ENCODE data around the gene ANOS1. TPM values are rescaled to one million over a fixed set of nuclear protein-coding genes. Genes with fewer than 3 reads are reported as not detected.

Gene ANOS1
- polyA plus RNA-seq, 2 of the 4 experiments (the other 2 are of a cell fraction): 0.04 TPM; not detected in 1

DNA sequence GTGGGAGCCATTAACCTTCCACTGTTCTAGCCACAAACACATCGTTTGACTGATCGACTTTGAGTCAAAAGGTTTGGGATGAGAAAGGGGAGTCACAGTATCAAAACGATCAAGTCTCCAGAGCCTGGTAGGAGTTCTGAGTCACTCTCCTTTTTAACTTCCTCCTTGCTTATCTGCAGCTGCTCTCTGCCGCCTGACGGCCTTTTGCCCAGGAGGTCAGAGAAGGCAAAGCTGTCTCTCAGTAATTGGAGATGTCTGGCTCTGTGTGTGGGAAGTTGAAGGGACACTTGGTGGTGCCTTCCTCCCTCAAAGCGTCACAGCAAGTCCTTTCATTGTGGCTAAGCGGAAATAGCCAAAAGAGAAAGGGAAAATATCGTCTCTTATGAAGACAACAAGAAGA, 63.1 kb downstream of the ANOS1 start:
- WGBS (ENCODE audit: missing lambda C conversion rate): 1% methylated on average over 8 of the region's 8 CpGs
- DNase-seq (ENCODE audit: low read depth in 1 of 2, low spot score in 1 of 2) (no peak), FAIRE-seq (no peak), ATAC-seq (no peak)
- POLR2A ChIA-PET: no interaction called here
- Histone ChIP-seq H3K4me3 (no peak overlapping the region), H3K27ac (no peak overlapping the region), H3K9me3 (no peaks in the 10 kb centered on the region), H3K4me1 (no peaks in the 10 kb centered on the region), H3K4me2 (no peak overlapping the region)
- TF ChIP-seq, protein P1, sequence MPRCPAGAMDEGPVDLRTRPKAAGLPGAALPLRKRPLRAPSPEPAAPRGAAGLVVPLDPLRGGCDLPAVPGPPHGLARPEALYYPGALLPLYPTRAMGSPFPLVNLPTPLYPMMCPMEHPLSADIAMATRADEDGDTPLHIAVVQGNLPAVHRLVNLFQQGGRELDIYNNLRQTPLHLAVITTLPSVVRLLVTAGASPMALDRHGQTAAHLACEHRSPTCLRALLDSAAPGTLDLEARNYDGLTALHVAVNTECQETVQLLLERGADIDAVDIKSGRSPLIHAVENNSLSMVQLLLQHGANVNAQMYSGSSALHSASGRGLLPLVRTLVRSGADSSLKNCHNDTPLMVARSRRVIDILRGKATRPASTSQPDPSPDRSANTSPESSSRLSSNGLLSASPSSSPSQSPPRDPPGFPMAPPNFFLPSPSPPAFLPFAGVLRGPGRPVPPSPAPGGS (IDR thresholded peaks at IDR 0.05): no peak
- TF ChIP-seq BHLHE40 (IDR thresholded peaks at IDR 0.05; ENCODE audit: low read depth, low read length): no peak
- TF ChIP-seq CHD4 (IDR thresholded peaks at IDR 0.05; ENCODE audit: borderline replicate concordance): no peak
- TF ChIP-seq POLR2AphosphoS2 (conservative IDR thresholded peaks at IDR 0.05; ENCODE audit: low read length): no peak
- no peak for TF ChIP-seq EP300 (IDR thresholded peaks at IDR 0.05)
- TF ChIP-seq, protein P2, sequence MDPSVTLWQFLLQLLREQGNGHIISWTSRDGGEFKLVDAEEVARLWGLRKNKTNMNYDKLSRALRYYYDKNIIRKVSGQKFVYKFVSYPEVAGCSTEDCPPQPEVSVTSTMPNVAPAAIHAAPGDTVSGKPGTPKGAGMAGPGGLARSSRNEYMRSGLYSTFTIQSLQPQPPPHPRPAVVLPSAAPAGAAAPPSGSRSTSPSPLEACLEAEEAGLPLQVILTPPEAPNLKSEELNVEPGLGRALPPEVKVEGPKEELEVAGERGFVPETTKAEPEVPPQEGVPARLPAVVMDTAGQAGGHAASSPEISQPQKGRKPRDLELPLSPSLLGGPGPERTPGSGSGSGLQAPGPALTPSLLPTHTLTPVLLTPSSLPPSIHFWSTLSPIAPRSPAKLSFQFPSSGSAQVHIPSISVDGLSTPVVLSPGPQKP (IDR thresholded peaks at IDR 0.05; ENCODE audit: low read depth, low read length): no peak
- TF ChIP-seq FOSL2 (IDR thresholded peaks at IDR 0.05): no peak
- TF ChIP-seq FOSL2 (CRISPR knock-in tag; IDR thresholded peaks at IDR 0.05): no peak
- TF ChIP-seq FOSB (CRISPR knock-in tag; IDR thresholded peaks at IDR 0.05): no peak
- no peak for TF ChIP-seq KDM5A (IDR thresholded peaks at IDR 0.05)
- no peak for TF ChIP-seq CBX8 (IDR thresholded peaks at IDR 0.05)
- TF ChIP-seq MAZ (IDR thresholded peaks at IDR 0.05; ENCODE audit: borderline replicate concordance, low read depth, low read length): no peak
- no peak for TF ChIP-seq MYC (IDR thresholded peaks at IDR 0.05; ENCODE audit: borderline replicate concordance, low read length)
- TF ChIP-seq KDM1A (IDR thresholded peaks at IDR 0.05; ENCODE audit: low read depth): no peak
- TF ChIP-seq RARB (CRISPR knock-in tag; IDR thresholded peaks at IDR 0.05): no peak
- no peak for TF ChIP-seq HOXA7 (CRISPR knock-in tag; IDR thresholded peaks at IDR 0.05)
- CTCF ChIA-PET: no interaction called here

DNA sequence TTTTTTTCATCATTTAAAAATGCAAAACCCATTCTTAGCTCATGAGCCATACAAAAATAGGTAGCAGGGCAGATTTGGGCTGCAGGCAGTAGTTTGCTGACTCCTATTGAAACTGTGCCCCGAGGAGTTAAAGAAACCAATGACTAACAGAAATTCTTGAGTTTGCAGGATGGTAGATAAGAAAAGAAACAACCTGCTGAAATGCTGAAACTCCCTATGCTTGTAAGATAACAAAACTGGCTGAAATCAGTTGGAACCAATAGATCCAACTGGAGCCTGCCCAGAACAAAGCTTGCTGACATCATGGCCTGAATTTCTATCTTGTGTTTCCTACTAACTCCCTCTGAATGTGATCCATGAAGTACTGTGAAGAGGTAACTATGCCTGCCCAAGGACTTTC, 68.6 kb downstream of the ANOS1 start:
- ChIA-PET CTCF (no interaction called here), POLR2A (no interaction called here)
- no peaks in the 10 kb centered on the region for H3K4me1 ChIP-seq
- DNase-seq (ENCODE audit: low read depth in 1 of 2, low spot score in 1 of 2) (no peak), ATAC-seq (no peak), FAIRE-seq (no peak)
- H3K4me3 ChIP-seq: no peak overlapping the region
- WGBS (ENCODE audit: missing lambda C conversion rate): 0% methylated on average over 1 of the region's 1 CpG
- H3K9me3 ChIP-seq: no peaks in the 10 kb centered on the region
- H3K4me2 ChIP-seq: no peak overlapping the region
- TF ChIP-seq JUN (IDR thresholded peaks at IDR 0.05) (no peak), SMC3 (IDR thresholded peaks at IDR 0.05) (no peak), EHF (CRISPR knock-in tag; IDR thresholded peaks at IDR 0.05) (no peak), MAZ (IDR thresholded peaks at IDR 0.05; ENCODE audit: borderline replicate concordance, low read depth, low read length) (no peak), ZSCAN20 (CRISPR knock-in tag; IDR thresholded peaks at IDR 0.05) (no peak), KDM5A (IDR thresholded peaks at IDR 0.05) (no peak)
- TF ChIP-seq, protein P3, sequence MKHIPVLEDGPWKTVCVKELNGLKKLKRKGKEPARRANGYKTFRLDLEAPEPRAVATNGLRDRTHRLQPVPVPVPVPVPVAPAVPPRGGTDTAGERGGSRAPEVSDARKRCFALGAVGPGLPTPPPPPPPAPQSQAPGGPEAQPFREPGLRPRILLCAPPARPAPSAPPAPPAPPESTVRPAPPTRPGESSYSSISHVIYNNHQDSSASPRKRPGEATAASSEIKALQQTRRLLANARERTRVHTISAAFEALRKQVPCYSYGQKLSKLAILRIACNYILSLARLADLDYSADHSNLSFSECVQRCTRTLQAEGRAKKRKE (CRISPR knock-in tag; IDR thresholded peaks at IDR 0.05; ENCODE audit: low read depth): no peak
- no peak overlapping the region for H3K27ac ChIP-seq

DNA sequence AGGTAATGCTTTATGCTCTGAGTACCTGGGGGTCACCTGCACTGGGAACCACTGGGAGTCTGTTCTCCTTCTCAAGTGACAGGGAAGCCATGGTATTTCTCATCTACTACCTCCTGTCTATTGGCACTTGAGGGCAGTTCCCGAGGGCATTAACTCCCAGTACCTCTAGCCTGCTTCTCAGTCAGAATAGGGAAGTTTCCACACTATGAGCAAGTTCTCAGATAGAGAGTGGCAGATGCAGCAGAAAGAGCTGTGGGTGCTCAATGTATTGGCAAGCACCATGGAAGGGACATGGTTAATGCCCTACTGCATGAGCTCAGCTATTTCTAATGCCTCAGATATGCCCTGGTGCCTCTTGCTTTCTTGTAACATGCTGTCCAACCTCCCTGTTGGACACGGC, 74.1 kb downstream of the ANOS1 start:
- no peaks in the 10 kb centered on the region for H3K4me1 ChIP-seq
- ATAC-seq: no peak
- no peaks in the 10 kb centered on the region for H3K9me3 ChIP-seq
- WGBS (ENCODE audit: missing lambda C conversion rate): 0% methylated on average over 1 of the region's 2 CpGs
- H3K4me2 ChIP-seq: no peak overlapping the region
- no peak overlapping the region for H3K4me3 ChIP-seq
- ChIA-PET CTCF (no interaction called here), POLR2A (no interaction called here)
- FAIRE-seq: no peak
- no peak for DNase-seq (ENCODE audit: low read depth in 1 of 2, low spot score in 1 of 2)
- H3K27ac ChIP-seq: no peak overlapping the region
- TF ChIP-seq, protein P4, sequence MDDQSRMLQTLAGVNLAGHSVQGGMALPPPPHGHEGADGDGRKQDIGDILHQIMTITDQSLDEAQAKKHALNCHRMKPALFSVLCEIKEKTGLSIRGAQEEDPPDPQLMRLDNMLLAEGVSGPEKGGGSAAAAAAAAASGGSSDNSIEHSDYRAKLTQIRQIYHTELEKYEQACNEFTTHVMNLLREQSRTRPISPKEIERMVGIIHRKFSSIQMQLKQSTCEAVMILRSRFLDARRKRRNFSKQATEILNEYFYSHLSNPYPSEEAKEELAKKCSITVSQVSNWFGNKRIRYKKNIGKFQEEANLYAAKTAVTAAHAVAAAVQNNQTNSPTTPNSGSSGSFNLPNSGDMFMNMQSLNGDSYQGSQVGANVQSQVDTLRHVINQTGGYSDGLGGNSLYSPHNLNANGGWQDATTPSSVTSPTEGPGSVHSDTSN (IDR thresholded peaks at IDR 0.05): no peak
- TF ChIP-seq PHF8 (IDR thresholded peaks at IDR 0.05; ENCODE audit: borderline replicate concordance, low read depth) (no peak), RFX5 (IDR thresholded peaks at IDR 0.05) (no peak), RCOR1 (IDR thresholded peaks at IDR 0.05; ENCODE audit: low read depth, low read length) (no peak), CBX8 (IDR thresholded peaks at IDR 0.05) (no peak)
